HG03439 (cell line): ENCODE results near the gene ALG14.
A peak's percentile ranks its signal among the peaks of the same experiment; 100 is the strongest.

Source experiments
- ATAC-seq: cut with Tn5 transposase; IDR thresholded peaks from one replicate; pipeline ENCODE4 v1.9.1; 2021; ENCODE audit warnings: mild to moderate bottlenecking, moderate library complexity; ENCODE audit not compliant: unreplicated experiment

The ALG14 gene

DNA sequence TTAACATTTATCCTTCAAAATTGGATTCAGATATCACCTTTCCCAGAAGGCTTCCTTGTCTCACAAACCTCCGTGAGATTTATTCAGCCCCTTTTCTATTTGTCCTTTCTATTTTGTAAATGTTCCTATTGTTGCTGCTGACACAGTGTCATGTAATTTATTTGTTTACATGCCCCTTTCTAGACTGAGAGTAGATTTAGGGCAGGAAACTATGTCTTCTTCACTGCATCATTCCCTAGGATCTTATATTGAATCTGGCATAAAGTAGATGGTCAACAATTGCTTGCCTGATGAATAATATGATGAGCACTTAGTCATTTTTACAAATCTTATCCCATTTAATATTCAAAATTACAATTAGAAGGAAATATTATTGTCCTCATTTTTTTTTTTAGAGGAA lies 137.7 kb downstream of the ALG14 start:
- no peak for ATAC-seq

DNA sequence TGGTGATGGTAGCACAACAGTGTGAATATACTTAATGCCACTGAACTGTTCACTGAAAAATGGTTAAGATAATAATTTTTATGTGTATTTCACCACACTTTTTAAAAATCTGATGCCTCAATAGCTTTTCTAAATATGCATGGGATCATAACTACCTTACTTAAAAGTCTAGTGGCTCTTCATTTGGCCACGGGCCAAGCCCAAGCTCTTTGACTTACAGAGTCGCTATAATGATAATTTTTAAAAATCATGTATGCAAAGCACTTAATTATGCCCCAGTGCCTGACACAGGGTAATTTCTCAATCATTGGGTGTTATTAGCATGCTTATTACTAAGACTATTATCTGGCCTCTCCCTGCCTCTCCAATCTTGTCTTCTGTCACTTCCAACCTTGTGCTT lies 138.2 kb downstream of the ALG14 start:
- ATAC-seq: no peak

DNA sequence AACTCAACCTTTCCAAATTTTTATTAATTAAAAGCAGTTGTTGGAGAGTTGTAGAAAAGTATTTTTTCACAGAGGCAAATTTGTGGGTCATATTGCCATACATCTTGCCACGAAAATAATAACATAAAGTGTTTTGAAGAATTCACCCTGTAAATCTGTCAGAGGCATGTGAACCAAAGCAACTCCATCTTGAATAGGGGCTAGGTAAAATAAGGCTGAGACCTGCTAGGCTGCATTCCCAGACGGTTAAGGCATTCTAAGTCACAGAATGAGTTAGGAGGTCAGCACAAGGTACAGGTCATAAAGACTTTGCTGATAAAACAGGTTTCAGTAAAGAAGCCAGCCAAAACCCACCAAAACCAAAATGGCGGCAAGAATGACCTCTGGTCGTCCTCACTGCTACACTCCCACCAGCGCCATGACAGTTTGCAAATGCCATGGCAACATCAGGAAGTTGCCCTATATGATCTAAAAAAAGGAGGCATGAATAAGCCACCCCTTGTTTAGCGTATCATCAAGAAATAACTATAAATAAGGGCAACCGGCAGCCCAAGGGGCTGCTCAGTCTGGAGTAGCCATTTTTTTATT lies 141.4 kb downstream of the ALG14 start:
- ATAC-seq: no peak

DNA sequence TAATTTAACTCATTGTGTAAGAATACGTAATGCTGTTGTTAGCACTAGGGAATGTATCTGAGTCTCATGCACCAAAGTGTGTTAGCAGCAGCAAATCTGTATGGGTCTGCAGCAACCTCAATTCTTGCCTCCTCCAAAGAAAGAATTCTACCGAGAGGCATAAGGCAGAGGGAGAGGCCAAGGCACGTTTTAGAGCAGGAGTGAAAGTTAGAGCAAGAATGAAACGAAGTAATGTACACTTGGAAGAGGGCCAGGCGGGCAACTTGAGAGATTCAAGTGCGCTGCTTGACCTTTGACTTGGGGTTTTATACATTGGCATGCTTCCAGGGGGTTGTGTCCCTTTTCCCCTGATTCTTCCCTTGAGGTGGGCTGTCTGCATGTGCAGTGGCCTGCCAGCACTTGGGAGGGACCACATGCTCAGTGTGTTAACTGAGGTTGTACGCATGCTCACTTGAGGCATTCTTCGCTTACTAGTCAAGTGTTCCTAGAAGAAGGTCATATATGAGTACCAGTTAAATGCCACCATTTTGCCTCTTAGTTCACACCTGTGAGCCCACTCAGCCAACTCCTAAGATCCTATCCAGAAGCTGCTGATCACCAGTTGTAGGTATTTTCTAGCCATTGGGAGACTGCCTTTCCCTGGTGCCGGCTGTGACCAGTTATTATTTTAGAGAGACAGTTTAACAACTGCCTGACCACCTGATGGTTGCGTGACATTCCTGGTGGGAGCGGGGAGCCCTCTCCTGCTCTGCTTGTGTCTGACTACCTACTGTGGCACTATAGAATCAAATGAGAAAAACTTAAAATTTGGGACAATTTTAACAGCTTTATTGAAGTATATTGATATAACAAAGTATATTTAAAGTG lies 143.2 kb downstream of the ALG14 start:
- no peak for ATAC-seq

DNA sequence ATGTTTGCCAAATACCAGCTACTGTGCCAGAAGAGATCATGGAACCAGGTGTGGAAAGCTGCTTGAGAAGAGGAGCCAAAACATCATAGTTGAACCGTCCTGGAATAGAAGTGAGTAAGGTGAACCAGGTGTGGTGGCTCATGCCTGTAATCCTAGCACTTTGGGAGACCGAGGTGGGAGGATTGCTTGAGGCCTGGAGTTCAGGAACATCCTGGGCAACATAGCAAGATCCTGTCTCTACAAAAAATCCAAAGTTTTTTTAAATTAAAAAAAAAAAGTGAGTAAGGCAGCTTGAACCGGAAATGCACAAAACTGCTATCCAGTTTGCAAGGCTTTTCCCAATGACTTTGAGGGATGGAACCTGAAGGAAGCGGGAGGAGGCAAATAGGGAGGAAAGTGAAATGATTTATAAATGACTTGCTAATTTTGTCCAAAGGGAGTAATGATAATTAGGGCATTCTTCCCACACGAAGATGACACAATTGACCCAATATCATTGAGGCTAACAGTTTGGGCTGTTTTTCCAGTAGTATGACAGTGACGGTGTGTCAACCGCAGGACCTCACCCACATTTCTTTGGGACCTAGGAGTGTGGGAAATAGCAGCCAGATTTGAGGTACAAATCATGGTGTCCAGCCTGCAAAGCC lies 144.3 kb downstream of the ALG14 start:
- no peak for ATAC-seq

DNA sequence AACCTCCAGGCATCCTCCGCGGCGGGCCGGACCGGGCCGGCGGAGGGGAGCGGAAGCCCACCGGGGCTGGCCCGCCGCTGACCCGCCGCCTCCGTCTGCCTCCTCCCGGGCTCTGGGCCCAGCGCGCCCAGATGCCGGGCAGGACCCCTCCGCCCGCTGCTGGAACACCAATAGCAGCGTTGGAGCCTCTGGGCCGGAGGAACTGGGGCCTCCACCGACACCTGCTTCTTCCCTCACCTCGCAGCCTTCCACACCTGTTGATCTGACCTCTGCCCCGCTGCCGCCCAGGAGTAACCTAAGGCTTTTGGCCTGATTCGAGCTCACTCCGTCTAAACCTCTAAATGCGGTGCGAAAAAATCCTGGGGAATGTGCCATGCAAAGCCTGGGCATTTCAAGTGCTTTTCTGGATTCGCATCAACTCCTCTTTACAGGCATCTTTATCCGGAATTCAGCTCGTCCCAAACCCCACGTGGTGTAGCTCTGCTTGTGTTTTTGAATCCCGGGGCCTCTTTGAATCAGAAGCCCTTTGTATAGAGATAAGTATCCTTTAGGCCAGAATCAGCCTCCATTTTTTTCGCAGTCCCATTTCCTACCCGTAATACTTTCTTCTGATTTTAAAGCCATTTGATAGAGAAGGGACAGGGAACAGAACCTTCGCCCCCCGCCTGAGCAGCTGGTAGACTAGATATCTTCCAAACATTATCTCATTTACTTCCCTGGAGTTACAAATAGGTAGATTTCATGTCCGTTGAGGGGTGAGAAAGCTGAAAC lies 145.2 kb downstream of the ALG14 start:
- ATAC-seq: no peak

DNA sequence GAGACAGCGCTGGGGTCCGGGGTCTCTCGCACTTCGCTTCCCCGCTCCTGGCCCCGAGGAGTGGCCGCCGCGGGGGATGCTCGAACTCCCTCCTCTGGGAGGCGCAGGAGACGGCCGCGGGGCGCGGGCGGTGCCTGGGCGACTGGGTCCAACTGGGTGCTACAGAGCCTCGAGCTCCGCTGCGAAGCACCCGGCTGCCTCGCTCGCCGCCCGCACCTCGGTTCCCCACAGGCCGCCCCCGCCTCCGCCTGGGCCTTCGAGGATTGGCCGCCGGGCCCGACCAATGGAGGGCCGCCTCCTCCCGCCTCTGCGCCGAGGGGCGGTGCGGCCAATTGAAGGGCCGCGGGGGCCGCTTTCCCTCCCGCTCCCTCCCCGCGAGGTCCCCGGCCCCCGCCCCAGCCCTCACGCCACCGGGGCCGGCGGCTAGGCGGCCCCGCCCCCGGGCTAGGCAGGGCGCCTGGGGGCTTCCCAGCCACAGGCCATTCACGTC lies 145.8 kb downstream of the ALG14 start, which contains the start of gene CNN3:
Gene CNN3, minus strand, starts transcription at position 196 of the 490 bp plus-strand sequence. CDS start 216 bp downstream, outside the sequence.
- ATAC-seq: peak; percentile 65

DNA sequence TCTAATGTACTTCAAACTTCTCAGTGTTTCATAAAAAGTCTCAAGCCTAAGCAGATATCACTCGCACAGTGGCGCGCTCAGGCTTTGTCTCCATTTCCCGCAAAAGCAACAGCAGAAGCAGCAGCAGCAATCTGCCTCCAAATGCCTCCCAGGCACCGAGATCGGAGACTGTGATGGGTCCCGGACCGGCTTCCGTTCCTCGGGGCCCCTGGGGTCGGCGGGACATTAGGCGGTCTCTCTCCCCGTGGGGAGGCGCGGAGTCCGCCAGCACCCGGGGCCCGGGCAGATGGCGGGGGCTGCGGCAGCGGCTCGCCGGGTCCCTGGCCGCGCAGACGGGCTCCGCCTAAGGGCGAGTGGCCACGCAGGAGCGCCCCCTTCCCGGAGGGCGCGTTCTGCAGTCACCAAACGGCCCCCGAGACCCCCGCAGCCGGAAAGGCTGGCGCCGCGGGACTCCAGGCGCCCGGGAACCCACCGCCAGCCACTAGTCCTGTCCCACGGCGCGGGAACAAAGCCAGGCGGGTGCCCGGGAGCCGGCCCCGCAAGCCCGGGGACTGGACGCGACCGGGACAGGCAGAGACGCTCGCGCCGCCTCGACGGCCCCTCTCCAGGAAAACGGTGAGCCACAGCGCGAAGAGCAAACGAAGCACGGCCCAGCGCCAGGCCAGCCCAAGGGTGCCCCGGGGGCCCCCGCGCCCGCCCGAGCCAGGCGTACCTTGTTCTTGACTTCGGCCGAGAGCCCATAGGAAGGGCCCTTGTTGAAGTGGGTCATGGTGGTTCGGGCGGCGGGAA lies 146.4 kb downstream of the ALG14 start:
- no peak for ATAC-seq

DNA sequence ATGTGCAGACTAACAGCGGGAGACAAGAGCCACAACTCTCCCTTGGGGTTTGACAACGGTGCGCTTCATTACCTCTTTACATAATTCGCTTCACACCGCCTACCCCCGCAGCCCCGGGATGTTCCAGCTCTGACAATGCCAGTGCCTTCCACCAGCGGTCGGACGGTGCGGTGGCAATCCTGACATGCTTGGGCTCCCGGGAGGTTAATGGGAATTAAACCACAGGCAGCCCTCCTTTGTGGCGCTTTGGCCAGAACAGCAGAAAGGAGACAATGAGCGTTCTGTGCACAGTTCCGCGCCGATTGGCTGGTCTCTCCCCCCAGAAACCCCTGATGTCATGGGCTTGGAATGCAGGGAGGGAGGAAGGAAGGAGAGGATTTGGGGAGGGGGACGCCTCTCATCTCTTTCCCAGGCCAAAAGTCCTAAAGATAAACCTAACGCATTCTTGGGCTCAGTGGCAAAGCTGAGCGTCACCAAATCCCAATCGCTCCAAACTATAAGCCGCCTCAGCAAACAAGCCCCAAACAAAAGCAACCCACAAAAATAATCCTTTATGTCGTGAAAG lies 147.1 kb downstream of the ALG14 start:
- ATAC-seq: no peak

DNA sequence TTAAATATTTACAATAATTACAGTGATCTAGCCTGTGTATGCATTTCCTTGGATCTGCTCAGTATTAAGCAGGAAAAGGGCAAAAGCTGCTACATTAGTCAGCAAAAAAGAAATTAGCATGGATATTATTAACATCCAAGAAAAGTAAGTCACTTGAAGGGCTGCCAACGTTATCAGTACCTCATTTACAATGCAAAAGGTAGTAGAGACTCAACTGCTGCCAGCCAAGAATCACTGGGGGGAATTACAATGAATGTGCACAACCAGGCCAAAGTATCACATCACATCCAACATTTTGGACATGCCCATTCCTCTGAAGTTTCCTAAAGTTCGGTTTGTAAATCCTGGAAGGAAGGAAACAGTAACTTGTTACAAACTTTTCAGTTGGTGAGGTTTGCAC lies 147.7 kb downstream of the ALG14 start:
- no peak for ATAC-seq
